ENCODE results near the gene PLA2G4C.
A peak's percentile ranks its signal among the peaks of the same experiment; 100 is the strongest.

PLA2G4C gene, protein sequence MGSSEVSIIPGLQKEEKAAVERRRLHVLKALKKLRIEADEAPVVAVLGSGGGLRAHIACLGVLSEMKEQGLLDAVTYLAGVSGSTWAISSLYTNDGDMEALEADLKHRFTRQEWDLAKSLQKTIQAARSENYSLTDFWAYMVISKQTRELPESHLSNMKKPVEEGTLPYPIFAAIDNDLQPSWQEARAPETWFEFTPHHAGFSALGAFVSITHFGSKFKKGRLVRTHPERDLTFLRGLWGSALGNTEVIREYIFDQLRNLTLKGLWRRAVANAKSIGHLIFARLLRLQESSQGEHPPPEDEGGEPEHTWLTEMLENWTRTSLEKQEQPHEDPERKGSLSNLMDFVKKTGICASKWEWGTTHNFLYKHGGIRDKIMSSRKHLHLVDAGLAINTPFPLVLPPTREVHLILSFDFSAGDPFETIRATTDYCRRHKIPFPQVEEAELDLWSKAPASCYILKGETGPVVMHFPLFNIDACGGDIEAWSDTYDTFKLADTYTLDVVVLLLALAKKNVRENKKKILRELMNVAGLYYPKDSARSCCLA

DNA sequence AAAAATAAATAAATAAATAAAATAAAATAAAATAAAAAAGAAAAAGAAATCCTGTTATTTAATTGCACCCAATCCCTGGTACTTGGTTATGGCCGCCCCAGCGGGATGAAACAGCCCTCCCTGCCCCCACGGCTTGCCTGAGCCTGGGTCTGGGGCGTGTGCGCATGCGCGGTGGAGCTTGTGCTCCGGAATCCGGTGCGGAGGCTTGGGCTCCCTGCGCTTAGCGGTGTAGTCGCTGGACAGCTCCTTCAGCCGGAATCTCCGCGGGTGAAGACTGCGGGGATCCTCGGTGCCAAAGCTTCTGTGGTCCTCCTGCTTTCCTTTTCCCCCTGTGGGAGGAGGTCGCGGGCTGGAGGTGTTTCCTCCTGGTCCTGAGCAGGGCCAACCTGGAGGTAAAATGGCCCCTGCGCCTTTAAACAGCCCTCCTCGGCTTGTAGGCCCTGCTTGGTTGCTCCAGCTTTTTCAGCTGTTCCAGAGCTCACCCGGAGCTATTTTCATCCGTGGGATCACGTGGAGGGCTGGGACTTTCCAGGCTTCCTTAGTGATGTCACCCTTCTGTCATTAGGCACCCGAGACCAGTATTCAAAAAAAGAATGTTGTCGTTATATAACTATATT, at the start of gene PLA2G4C:
PLA2G4C (minus strand) TSS at position 468 of the 617 bp plus-strand sequence. CDS start 4,288 bp downstream, outside the sequence.
- peak; percentile 95 for DNase-seq

DNA sequence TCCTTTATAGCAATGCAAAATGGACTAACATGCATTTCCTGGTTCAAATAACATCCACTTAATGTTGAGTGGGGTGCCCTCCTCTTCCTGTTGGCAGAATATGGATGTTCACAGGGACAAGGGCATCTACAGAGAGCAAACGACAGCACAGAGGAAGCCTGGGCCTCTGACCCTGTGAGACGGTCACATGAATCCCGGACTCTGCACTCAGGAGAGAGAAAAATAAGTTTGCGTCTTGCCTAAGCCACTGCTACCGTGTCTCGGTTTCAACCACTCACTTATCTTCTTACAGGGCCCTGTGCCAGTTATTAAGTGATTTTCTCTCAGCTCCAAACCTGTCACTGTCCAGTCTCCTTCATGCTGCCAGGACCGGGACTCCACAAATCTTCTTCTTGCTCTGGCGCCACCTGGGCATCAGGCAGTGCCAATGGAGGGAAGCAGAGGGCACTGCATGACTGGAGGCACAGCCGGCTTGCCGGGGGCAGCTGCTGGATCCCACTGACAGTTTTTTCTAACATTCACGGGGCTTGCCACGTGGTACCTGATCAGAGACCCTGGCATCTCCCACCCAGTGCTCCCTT, 47.7 kb upstream of the PLA2G4C start:
- DNase-seq: no peak

DNA sequence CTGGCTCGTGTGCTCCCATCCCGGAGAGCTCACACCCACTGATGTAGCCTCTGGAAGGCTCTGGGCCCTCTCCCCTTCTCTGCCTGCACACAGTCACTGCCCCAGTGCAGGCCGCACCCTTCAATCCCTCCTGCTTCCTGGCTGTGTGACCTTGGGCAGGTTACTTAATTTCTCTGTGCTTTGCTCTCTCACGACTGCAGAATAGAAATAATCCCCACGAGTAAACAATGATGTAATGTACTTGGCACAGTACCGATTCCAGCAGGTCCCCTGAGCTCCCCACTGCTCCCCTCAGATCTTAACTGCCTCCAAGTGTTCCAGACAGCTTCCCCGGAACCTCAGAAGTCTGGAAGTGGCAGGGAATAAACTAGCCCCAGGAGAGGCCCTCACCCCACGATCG, 43.4 kb upstream of the PLA2G4C start:
- DNase-seq: no peak

DNA sequence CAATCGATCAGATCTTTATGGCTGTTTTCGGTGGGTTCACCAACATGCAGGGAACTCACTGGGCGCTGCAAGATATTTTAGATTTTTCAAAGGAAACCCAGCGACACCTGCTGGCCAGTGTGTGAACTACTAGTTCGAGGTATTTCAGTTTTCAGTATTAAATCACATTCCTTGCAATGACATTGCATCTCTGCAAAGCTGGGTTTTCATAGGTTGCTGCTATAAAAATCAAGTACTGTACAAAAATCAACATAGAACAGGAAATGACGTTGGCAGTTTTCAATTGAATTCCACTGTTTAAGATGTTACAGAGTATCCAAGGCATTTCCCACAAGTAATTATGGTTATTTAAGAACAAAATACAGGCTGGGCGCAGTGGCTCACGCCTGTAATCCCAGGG, 41.9 kb upstream of the PLA2G4C start:
- DNase-seq: peak; percentile 77

DNA sequence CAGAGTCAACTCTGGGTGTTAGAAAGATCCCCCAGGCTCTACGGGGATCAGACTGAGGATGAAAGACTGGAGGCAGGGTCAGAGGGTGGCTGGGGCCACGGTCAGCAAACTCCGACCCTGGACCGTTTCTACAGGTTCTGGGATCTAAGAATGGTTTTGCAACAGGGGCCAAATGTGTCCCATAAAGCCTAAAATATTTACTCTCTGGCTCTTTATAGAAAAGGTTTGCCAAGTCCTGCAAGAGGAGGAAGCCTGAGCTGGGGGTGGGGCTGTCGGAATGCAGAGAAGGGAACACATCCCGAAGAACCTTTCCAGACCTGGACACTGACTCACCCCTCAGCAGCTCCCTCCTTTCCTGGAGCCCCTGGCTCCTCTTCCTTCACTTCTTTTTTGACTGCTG, 38.8 kb upstream of the PLA2G4C start:
- DNase-seq: no peak

DNA sequence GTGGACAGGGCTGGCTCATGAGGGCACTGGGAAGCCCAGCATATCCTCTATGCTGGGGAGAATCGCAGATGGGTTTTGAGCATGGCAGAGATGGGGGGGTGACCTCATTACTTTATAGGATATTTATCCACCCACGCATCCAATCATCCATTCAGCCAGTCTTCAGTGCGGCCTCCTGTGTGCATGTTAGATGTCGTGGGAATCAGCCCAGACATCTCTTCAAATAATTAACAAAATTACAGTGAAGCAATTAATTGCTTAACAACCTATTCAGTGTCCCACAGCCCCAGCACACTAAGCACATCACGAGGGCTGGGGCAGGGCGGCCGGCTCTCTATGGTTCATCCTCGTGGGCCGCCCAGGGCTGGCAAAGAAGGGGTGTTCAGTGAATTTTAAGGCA, 38.0 kb upstream of the PLA2G4C start:
- no peak for DNase-seq

DNA sequence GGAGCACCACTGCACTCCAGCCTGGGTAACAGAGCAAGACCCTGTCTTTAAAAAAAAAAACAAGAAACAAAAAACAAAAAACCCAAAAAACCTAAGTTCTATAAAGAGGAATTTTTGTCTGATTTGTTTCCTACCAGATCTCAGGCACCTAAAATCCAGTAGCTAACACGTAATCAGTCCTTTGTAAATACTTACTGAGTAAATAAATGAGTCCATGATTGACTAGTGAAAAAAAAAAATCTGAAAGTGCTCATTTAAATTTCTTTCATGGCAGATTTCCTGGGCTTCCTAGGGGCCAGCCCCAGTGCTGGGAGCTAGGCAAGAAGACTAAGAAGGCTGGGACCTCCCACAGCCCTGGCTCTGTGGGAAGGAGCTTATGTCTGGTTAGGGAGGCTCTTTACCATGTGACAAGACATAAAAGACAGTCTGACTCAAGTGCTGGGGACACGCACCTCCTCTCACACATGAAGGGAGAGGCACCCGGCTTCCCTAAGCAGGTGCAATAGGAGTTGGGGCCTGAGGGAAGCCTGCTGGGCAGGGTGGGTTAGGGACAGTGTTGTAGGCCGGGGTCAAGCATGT, 37.1 kb upstream of the PLA2G4C start:
- no peak for DNase-seq

DNA sequence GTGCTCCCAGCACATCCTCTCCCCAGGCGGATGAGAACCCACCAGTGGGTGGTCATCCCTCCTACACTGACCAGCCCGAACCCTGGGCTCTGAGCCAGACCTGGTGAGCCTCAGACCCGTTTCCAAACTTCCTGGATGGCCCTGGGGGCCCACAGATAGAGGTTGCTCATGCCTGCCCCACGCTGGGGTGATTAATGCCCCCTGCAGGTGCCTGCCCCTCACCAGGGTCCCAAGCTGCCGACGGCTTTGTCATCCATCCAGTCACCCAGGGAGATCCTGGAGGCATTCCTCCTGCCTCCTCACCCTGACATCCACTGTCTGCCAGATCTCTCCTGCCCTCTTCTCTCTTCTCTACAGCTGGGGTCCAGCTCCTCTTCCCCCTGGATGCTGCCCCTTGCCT, 28.4 kb upstream of the PLA2G4C start:
- no peak for DNase-seq

DNA sequence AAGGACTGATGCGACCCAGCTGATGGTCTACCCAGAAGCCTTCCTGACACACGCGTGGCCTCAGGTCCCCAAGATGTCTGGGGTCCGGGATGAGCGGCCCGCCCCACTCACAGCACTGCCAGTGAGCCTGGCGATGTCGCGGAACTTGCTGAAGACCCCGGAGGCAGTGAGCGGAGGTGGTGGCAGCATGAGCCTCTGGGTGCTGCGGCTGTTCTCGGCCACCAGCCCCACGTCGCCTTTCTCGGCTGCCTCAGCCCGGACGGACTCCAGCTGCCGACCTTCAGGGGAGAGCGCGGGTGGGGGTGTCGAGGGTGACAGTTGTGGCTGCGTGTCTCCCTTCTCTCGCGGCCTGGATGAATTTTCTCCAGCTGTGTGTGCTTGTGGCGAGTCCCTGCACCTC, 26.8 kb upstream of the PLA2G4C start:
- DNase-seq: no peak

DNA sequence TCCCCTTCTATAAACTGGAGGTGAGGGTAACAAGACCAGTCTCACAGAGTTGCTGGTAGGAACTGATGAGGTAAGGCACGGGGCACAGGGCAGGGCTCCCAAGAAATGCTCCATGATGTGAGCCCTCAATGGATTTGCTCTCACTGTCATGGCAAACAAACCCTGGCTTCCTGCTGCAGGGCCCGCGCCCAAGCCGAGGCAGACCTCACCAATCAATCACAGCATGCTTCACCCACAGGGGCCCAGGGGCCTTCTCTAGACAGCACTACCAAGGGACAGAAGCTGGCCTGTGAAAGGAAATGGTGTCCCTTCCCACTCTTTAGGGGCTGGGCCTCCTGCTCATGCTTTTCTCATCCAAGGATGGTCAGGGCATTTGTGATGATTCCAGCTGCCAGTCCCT, 25.9 kb upstream of the PLA2G4C start:
- no peak for DNase-seq

DNA sequence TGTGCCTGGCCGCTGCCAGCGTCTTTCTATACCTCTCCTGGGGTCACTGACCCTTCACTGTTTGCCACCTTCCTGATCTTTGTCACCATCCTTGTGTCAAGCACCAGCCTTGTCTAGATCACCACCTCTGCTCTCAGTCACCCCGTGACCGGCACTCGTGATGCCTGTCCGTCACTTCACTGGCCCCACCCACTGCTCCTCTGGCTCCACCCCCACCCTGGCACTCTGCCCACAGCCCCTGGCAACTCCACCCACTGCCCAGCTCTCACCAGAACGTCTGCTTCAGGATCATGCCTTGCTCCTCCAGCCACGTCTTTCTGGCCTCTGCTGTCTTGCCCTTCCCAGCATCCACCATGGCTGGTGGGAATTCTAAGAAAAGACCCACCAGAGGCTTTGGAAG, 24.8 kb upstream of the PLA2G4C start:
- peak; percentile 59 for DNase-seq

DNA sequence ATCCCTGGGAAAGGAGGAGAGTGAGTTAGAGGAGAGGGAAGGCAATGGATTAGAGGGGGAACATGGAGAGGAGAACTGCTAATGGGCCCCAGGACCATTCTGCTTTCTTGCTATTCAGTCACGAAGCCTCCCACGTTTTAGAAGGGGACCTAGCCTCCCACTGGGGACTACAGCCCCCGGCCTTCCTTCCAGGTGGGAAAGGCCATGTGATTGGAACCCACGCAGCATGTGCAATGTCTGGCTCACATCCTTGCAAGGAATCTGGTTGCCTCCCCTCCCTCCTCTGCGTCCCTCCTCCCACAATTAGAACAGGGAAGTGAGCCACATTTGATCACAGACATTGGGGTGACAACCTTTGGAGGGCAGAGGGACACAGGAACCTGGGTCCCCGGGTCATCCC, 22.5 kb upstream of the PLA2G4C start:
- DNase-seq: no peak

DNA sequence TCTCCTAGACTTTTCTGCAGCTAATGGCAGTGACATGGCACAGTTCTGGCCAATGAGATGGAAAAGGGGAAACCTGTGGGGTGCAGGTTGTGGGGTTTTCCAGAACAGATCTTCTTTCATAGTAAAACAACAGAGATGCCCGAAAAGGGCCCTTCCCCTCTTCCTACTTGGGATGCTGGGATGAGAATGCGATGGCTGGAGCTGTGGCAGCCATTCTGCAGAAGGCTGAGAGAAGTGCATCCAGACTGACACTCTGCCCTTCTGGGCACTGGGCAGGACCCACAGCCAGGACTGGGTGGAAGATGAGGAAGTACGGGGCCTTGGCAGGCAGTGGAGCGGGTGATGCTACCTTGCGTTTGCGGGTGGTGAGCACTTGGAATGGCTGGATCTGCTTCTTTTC, 16.9 kb upstream of the PLA2G4C start:
- no peak for DNase-seq

DNA sequence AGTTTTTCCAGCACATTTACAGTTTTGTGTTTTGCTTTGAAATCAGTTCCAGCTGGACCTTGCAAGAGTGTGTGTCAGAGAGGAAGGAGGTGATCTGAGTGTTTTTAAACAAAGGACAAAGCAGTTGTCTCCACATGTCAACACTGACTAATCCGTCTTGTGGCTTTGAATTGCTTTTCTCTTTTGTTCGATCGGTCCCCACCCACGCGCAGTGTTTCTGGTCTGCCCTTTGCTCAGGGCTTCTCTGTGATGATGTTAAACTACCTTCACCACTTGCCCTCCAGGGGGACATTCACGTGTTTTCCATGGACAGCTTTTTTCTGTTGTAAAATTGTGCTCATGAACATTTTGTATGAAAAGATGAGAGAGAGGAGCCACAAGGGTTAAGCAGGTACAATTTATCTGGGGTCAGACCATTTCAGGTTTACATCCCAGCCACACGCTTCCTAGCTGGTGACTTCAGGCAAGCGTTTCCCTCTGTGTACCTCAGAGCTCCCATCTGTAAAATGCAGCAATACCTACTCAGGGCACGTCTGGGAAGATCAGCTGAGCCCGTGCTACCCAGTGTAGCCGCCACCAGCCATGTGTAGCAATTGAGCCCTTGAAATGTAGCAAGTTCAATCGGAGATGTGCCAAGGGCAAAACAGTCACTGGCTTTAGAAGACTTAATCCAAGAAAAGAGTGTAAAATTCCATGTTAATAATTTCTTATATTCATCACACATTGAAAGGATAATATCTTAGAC, 13.5 kb upstream of the PLA2G4C start:
- DNase-seq: no peak

DNA sequence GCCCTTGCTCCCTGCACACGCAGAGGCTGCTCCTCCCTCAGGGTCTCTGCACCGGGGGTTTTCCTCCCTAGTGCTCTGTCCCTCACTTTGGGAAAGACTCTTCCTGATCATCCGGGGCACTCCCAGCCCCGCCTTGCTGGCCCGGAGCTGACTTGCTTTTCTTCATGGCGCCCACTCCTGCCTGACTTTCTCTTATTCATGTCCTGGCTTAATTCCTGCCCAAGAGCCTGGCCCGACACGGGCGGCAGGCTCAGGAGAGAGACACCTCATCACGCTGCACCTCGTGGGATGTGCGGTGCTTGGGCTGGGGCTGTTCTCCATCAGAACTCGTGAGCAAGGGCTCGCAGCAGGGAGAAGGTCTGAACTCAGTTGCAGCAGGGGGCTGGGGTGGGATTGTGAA, 11.8 kb upstream of the PLA2G4C start:
- DNase-seq: no peak

DNA sequence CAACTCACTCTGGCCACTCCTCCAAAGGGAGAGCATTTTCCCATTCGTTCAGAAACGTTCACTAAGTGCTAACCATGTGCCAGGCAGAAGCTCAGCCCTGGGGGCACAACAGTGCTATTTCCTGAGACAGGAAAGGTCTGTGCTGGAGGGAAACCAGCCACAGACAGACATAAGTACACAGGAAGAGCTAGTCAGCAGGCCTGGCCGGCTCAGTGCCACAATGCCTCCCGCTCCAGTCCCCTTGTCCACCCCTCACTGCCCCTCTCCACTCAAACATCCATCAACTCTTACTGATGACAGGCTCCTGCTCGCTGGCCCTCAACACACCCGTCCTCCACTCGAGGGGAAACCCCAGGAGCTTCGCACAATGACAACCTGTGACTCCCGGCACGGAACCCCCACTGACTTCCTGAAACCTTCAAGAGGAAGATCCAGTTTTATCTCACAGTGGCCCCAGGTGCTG, 11.3 kb upstream of the PLA2G4C start:
- DNase-seq: peak; percentile 49

DNA sequence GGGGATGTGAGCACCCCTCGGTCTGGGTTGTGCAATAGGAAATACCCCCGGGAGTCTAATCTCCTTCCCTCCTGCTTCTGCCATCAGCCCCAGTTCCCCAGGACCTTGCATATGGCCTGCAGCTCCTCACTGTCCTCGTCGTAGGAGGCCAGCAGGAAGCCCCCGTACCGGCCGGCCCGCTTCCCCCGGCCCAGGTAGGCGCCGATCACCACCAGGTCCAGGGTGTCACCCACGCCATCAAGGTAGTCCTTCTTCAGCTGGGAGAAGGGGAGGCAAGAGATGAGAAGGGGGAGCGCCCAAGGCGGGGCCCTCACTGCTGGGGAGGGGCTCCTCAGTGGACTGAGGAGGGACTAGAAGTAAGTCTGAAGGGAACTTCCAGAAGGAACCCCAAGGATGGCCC, 10.4 kb upstream of the PLA2G4C start:
- no peak for DNase-seq

DNA sequence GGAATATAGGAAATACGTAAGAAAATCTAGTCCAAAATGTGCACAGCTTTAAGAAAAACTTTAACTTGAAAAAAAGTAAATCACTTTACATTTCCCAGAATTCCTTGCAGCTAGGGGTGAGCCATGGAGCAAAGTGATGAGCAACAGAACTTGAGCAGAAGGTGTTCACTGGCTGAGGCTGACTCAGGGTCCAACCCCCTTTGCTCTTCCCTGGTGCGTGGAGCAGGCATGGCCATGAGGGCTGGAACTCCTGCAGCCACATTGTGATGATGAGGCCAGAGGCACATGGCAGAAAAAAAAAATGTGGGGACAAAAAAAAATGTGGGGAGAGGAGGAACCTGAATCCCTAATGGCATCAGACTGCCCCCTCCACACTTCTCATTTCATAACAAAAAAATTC, 9.9 kb upstream of the PLA2G4C start:
- DNase-seq: no peak

DNA sequence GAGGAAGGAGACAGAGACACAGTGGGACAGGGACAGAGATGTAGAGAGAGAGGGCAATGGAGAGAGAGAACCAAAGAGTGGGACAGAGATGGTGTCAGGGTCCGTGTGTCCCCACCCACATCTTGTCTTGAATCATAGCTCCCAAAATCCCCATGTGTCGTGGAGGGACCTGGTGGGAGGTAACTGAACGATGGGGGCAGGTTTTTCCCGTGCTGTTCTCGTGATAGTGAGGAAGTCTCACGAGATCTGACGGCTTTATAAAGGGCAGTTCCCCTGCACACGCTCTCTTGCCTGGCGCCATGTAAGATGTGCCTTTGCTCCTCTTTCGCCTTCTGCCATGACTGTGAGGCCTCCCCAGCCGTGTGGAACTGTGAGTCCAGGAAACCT, 7.5 kb upstream of the PLA2G4C start:
- no peak for DNase-seq

DNA sequence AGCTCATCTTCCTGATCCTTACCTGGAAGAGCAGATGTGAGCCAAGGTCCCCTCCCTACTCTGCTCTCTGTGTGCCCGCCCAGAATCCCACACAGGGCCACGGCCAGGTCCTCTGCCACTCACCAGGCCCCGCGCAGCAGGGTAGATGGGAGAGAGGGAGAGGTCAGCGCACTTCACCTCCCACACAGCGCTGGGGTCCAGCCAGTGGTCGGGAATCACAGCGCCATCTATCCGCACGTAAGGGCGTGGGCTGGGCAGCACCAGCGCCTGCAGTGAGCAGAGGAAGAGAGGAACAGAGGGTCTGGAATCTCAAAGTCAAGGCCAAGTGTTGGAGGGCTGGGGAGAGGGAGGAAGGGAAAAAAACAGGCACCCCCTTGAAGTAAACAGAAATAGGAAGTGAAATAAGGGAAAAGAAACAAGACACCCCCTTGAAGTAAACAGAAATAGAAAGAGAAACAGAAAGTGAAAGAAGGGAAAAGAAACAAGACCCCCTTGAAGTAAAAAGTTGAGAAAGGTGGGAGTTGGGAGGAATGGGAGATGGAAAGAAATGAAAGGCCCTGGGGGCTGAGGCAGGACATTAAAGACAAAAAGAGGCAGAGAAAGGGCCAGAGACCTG, 7.0 kb upstream of the PLA2G4C start:
- DNase-seq: no peak

DNA sequence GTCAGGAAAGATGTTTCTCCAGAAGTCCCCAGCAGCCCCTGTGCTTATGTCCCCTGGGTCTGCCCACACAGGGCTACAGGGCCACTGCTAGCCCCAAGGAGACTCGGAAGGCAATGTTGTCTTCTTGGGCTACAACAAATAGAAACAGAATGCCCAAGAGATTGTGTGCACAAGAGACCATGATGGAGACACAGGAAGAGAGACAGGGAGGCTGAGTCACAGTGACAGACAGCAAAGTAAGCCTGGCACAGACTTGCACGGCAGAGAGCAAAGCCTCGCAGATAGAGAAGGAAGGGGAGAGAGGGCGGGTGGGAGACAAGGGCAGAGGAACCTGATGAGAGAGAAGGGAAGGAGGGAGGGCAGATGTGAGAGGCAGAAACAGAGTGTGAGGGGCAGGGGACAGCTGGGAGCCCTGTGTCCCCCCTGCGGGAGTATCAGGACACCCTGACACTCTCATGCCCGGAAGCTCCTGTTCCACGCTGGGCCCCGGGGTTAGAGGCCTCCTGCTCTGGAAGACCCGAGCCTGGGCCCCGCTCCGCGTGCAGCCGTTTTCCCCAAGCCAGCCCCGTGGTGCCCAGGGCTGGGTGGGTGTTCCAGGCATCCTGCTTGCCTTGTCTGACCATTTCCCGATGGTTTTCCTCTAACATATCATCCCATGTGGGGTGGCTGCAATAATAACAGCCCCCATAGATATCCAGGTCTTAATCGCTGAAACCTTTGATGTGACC, 2.7 kb upstream of the PLA2G4C start:
- DNase-seq: no peak

DNA sequence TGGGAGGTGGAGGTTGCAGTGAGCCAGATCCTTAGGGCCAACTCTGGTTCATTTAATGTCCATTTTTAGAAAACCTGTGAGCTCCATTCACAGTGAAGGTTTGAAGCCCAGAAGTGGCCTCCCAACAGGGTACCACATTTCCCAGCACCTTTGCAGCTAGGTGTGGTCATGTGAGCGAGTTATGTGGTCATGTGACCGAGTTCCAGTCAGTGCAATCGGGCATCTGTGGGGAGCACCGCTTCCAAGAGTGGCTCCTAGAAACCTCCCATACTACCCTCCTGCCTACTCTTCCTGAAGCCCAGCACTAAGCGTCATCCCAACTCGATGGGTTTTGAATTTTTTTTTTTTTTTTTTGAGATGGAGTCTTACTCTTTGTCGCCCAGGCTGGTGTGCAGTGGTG, 663 bp upstream of the PLA2G4C start:
- DNase-seq: no peak
